Measurements from ENCODE around the gene SIN3B.

Gene SIN3B

GRCh38 chr19:16914421-16914820 lies 85.2 kb downstream of the SIN3B start:
- no peak for DNase-seq

GRCh38 chr19:16915135-16915534 lies 85.9 kb downstream of the SIN3B start:
- DNase-seq = no peak

- DNase-seq = no peak
Measured at GRCh38 chr19:16915734-16916133, 86.5 kb downstream of the SIN3B start.

GRCh38 chr19:16917401-16917800 lies 88.2 kb downstream of the SIN3B start:
- no peak for DNase-seq

- no peak for DNase-seq
Measured at GRCh38 chr19:16919496-16919895, 90.3 kb downstream of the SIN3B start.

- no peak for DNase-seq
Measured at GRCh38 chr19:16920816-16921529, 91.8 kb downstream of the SIN3B start.

- no peak for DNase-seq
Measured at GRCh38 chr19:16921766-16922591, 92.8 kb downstream of the SIN3B start.

- DNase-seq = no peak
Measured at GRCh38 chr19:16922592-16922934, 93.4 kb downstream of the SIN3B start.

GRCh38 chr19:16922949-16923348 lies 93.8 kb downstream of the SIN3B start:
- DNase-seq = no peak

- no peak for DNase-seq
Measured at GRCh38 chr19:16927883-16928282, 98.7 kb downstream of the SIN3B start.

- DNase-seq = no peak
Measured at GRCh38 chr19:16928351-16928750, 99.2 kb downstream of the SIN3B start.

GRCh38 chr19:16928916-16929315 lies 99.7 kb downstream of the SIN3B start:
- DNase-seq = no peak

Measured in NCI-H526 (cell line).